ENCODE data around the gene SLC9A9.

Gene SLC9A9

DNA sequence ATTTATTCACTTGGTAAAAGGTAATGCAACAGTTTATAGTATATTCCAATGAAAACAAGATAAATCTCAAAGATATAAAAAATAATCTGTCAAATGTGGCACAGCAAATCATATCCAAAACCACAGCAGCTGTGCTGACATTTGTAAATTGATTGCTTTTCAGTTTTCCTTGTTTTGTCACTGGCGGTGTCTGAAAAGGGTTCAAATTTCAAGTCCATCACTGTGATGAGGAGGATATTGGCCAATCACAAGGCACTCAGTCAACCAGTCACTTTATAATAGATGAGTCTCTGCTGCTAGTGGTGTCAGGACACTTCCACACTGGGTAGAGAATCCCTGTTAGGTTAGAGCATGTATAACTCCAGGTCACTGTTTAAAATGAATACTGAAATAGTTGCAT is 154.8 kb downstream of the SLC9A9 start:
- TF ChIP-seq, protein P1, sequence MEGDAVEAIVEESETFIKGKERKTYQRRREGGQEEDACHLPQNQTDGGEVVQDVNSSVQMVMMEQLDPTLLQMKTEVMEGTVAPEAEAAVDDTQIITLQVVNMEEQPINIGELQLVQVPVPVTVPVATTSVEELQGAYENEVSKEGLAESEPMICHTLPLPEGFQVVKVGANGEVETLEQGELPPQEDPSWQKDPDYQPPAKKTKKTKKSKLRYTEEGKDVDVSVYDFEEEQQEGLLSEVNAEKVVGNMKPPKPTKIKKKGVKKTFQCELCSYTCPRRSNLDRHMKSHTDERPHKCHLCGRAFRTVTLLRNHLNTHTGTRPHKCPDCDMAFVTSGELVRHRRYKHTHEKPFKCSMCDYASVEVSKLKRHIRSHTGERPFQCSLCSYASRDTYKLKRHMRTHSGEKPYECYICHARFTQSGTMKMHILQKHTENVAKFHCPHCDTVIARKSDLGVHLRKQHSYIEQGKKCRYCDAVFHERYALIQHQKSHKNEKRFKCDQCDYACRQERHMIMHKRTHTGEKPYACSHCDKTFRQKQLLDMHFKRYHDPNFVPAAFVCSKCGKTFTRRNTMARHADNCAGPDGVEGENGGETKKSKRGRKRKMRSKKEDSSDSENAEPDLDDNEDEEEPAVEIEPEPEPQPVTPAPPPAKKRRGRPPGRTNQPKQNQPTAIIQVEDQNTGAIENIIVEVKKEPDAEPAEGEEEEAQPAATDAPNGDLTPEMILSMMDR (conservative IDR thresholded peaks at IDR 0.05; ENCODE audit: low read depth, low read length) = no peak
- H3K4me3 ChIP-seq (ENCODE audit: low read depth, low read length) = no peak overlapping the region
- DNase-seq (ENCODE audit: low read depth) = no peak

DNA sequence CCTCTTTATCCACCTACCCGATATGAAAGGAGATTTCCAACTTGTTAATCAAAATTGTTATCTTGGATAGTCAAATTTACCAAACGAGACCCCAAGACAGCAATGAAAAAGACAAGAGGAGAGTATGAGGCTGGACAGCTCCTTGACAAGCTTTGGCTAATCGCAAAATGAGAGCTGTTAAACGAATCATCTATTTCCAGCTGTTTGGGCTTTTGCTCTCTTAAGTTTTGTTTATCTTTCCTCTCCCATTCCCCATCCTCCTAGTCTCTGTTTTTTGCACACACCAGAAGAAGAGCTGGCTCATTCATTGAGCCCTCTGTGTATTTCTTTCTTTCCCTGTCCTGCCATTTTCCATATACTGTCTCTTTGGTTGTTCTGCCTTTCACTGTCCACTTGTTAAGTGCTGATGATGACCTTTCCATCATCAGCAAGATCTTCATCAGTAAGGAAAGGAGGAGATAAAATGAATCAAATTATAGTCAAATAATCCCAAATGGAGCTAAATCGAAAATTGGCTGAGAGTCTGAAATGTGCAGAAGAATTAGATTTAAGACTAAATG is 161.6 kb downstream of the SLC9A9 start:
- TF ChIP-seq, protein P1 (conservative IDR thresholded peaks at IDR 0.05; ENCODE audit: low read depth, low read length) = no peak
- no peak overlapping the region for H3K4me3 ChIP-seq (ENCODE audit: low read depth, low read length)

DNA sequence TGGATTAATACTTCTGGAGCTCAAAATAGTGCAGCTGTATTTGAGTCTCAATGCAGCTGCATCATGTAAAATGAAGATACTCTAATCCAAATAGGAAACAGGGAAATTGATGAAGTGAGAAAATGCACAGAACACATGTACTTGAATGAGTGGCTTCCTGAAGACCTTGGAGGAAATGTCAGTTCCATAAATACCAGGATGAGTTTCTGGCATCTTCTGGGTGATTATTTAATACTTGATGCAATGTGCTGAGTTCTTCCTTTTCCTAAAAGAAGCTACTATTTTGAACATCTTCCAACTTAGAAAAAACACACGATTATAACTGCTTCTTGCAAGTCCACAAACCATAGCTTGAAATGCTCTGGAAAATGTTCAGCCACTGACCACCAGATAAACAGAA is 162.8 kb downstream of the SLC9A9 start:
- DNase-seq (ENCODE audit: low read depth) = no peak
- TF ChIP-seq, protein P1 (conservative IDR thresholded peaks at IDR 0.05; ENCODE audit: low read depth, low read length) = no peak
- H3K4me3 ChIP-seq (ENCODE audit: low read depth, low read length) = no peak overlapping the region

More for the DNA sequence above, 161.6 kb downstream of the SLC9A9 start:
- DNase-seq (ENCODE audit: low read depth) = no peak

DNA sequence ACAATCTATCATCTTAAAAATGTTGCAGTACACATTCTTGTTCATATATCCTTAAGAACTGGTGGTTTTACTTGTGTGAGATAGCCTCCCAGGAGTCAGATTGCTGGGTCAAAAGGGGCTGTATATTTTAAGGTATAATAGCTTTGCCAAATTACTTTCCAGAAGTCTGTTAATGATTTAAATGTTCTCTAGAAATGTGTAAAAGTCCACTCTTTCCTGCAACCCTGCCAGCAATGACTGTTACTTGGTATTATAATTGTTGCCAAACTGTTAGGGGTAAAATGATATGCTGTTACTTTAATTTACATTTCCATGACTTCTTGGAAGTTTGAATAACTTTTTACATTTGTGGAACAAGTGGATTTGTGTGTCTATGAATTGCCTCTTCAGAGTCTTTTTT is 170.8 kb downstream of the SLC9A9 start:
- TF ChIP-seq, protein P1 (conservative IDR thresholded peaks at IDR 0.05; ENCODE audit: low read depth, low read length) = no peak
- no peak overlapping the region for H3K4me3 ChIP-seq (ENCODE audit: low read depth, low read length)
- no peak for DNase-seq (ENCODE audit: low read depth)

DNA sequence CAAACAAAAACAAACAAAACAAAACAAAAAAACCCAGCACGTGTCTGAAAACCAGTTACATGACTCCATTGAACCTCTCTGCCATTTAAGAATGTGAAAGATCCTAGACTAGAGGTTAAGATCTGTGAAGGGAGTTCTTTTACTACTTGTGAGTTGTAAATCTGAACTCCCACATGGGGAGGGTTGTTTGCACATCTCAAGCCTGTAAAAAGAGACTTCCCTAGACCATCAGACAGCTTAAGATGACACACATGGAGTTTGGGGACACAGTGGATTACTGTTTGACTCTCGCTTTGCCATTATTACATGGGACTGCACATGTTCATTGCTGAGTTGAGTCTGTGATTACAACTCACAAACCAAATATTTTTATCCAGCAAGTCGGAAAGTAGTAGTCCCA is 171.5 kb downstream of the SLC9A9 start:
- TF ChIP-seq, protein P1 (conservative IDR thresholded peaks at IDR 0.05; ENCODE audit: low read depth, low read length) = no peak
- H3K4me3 ChIP-seq (ENCODE audit: low read depth, low read length) = no peak overlapping the region
- DNase-seq (ENCODE audit: low read depth) = no peak

DNA sequence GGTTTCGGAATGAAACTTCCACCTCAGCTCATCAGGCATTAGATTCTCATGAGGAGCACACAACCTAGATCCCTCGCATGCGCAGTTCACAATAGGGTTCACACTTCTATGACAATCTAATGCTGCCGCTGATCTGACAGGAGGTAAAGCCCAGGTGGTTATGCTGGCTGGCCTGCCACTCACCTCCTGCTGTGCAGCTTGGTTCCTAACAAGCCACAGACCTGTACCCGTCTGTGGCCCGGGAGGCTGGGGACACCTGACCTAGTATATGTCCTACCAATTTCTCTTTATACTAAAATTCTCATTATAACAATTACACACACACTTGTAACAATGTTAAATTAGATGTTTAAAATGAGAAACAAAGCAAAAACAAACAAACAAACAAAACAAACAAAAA is 172.2 kb downstream of the SLC9A9 start:
- TF ChIP-seq, protein P1 (conservative IDR thresholded peaks at IDR 0.05; ENCODE audit: low read depth, low read length) = no peak
- H3K4me3 ChIP-seq (ENCODE audit: low read depth, low read length) = no peak overlapping the region
- DNase-seq (ENCODE audit: low read depth) = no peak
